ENCODE results near the gene GLT1D1. TPM values are rescaled to one million over a fixed set of nuclear protein-coding genes. Genes with fewer than 3 reads are reported as not detected.

Gene GLT1D1
- total and polyA plus RNA-seq, 12 donors, result 0.07 to 3.3 (median 0.66) TPM; not detected in 1

DNA sequence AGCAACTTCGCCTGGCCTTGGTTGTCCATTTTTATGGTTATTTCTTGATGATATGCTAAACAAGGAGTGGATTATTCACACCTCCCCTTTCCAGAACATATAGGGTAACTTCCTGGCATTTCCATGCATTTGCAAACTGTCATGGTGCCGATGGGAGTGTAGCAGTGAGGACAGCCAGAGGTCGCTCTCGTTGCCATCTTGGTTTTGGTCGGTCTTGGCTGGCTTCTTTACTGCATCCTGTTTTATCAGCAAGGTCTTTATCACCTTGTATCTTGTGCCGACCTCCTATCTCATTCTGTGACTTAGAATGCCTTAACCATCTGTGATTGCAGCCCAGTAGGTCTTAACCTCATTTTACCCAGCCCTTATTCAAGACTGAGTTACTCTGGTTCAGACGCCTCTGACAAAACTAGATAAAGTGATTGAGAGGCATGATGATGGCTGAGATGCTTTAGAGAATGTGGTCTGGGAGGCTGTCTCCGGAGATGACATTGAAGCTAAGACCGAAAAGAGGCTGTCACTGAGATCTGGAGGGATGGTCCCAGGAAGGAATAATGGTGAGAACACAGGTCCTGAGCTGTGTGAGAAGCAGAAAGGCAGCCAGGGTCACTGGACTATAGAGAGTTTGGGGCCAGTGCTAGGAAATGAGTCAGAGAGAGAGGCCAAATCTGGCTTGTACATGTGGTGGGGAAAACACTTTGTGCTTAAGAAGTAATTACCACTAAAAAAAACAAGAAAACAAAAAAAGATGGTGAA, 2.9 kb downstream of the GLT1D1 start:
- H3K4me1 ChIP-seq, result peaks cover 0 to 3% (median 0%) of the 10 kb centered on the region in 9 donors
- 59% methylated on average over 9 of the region's 9 CpGs for WGBS, 2 donors
- H3K4me3 ChIP-seq, result no peak overlapping the region
- H3K27me3 ChIP-seq, result peaks cover 0 to 67% (median 51%) of the 10 kb centered on the region in 7 donors
- intact Hi-C loops (cut with DNase I), result no loop called here
- H3K36me3 ChIP-seq, result no peaks in the 10 kb centered on the region
- peak overlapping the region in 1 of 10 donors; percentile 66 for H3K27ac ChIP-seq
- ATAC-seq (no peak), DNase-seq (no peak)
- no peaks in the 10 kb centered on the region for H3K9me3 ChIP-seq
- TF ChIP-seq, protein P1, sequence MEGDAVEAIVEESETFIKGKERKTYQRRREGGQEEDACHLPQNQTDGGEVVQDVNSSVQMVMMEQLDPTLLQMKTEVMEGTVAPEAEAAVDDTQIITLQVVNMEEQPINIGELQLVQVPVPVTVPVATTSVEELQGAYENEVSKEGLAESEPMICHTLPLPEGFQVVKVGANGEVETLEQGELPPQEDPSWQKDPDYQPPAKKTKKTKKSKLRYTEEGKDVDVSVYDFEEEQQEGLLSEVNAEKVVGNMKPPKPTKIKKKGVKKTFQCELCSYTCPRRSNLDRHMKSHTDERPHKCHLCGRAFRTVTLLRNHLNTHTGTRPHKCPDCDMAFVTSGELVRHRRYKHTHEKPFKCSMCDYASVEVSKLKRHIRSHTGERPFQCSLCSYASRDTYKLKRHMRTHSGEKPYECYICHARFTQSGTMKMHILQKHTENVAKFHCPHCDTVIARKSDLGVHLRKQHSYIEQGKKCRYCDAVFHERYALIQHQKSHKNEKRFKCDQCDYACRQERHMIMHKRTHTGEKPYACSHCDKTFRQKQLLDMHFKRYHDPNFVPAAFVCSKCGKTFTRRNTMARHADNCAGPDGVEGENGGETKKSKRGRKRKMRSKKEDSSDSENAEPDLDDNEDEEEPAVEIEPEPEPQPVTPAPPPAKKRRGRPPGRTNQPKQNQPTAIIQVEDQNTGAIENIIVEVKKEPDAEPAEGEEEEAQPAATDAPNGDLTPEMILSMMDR (IDR thresholded peaks at IDR 0.05), result no peak

DNA sequence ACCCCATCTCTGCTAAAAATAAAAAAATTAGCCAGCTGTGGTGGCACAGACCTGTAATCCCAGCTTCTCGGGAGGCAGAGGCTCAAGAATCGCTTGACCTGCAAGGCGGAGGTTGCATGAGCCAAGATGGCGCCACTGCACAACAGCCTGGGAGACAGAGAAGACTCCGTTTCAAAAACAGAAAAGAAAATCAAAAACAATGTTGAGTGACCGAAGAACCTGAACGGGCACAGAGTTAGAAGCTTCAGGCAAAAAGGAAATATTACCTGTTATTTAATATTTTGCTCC, 3.5 kb downstream of the GLT1D1 start:
- Histone ChIP-seq H3K4me3 (no peak overlapping the region), H3K36me3 (no peaks in the 10 kb centered on the region), H3K27me3 (peaks cover 0 to 62% (median 47%) of the 10 kb centered on the region in 7 donors), H3K9me3 (no peaks in the 10 kb centered on the region), H3K27ac (peak overlapping the region in 1 of 10 donors; percentile 66), H3K4me1 (peaks cover 0 to 3% (median 0%) of the 10 kb centered on the region in 9 donors)
- TF ChIP-seq, protein P1 (IDR thresholded peaks at IDR 0.05), result no peak
- ATAC-seq (no peak), DNase-seq (no peak)
- 92 to 98% methylated on average over 7 of the region's 7 CpGs for WGBS, 2 donors
- intact Hi-C loops (cut with DNase I), result no loop called here

DNA sequence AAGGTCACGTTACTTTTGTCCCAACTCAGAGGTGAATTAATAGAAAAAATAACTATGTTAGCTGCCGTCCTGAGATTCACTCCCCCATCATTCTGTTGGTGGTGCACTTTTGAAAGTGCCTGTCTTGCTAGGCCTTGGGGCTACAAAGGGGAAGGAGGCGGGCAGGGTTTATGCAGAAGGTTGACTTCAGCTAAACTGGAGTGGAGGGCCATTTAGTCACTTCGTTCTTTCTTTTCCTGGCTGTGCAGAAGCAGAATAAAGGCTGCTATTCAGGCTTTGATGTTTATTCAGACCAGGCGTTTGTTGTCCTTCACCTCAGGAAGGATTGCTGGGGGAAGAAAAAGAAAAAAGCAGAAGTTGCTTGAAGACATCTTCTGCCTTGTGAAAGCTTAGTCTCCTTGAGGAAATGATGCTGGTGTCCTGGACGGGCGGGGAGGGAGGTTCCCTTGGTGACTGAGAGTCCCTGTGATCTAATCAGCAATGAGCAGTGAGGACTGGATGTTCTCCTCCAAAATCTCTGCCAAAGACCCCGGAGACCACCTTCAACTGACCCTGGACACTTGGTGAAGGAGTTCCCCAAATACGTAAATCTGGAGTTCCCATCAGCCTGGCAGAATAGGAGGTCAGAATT, 4.0 kb downstream of the GLT1D1 start:
- peak overlapping the region in 1 of 10 donors; percentile 66 for H3K27ac ChIP-seq
- H3K36me3 ChIP-seq, result no peaks in the 10 kb centered on the region
- peaks cover 0 to 57% (median 42%) of the 10 kb centered on the region in 7 donors for H3K27me3 ChIP-seq
- DNase-seq, result no peak
- peak in 2 of 8 donors; percentile 22 to 31 for ATAC-seq
- WGBS, 2 donors, result 68 to 74% methylated on average over 9 of the region's 9 CpGs
- no peak overlapping the region for H3K4me3 ChIP-seq
- TF ChIP-seq, protein P1 (IDR thresholded peaks at IDR 0.05), result no peak
- H3K4me1 ChIP-seq, result peaks cover 0 to 3% (median 0%) of the 10 kb centered on the region in 9 donors
- no peaks in the 10 kb centered on the region for H3K9me3 ChIP-seq
- intact Hi-C loops (cut with DNase I), result no loop called here

DNA sequence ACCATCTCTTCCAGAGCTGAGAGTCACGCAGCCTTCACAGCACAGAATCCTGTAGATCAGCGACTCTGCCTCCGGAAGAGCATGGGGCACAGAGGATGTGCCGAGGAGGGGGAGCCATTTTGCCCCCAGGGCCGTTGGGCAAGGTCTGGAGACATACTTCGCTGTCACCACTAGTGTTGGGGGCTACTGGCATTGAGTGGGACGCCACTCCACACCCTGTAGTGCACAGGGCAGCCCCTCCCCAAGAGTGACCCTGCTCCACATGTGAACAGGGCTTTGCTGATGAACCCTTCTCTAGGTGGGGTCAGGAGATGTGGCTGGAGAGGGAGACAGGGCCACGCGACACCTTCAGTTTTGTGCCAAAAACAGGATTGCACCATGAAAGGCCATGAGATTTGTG, 6.0 kb downstream of the GLT1D1 start:
- intact Hi-C loops (cut with DNase I), result no loop called here
- Histone ChIP-seq H3K27me3 (peaks cover 0 to 40% (median 26%) of the 10 kb centered on the region in 7 donors), H3K4me1 (peaks cover 0 to 4% (median 0%) of the 10 kb centered on the region in 9 donors), H3K27ac (no peak overlapping the region), H3K4me3 (no peak overlapping the region), H3K9me3 (no peaks in the 10 kb centered on the region), H3K36me3 (no peaks in the 10 kb centered on the region)
- whole genome bisulfite sequencing, 2 donors, result 77 to 85% methylated on average over 9 of the region's 9 CpGs
- ATAC-seq, result no peak
- TF ChIP-seq, protein P1 (IDR thresholded peaks at IDR 0.05), result no peak
- no peak for DNase-seq

Data from heart right ventricle (tissue), 16 donors.